GM13977 (cell line): ENCODE measurements around the gene CIRBP.
"Not testable (repeated sequence)": the region's sequence is repeated elsewhere in the genome, so short reads cannot be mapped to it uniquely, and the experiment has no call there.

Experiments used
- DNase-seq: peaks from one replicate; pipeline ENCODE4 v3.0.0; 2012; ENCODE audit warnings: low spot score
- CTCF ChIP-seq: IDR thresholded peaks from 2 replicates; pipeline ENCODE4 v1.5.1; 2012; ENCODE audit warnings: mild to moderate bottlenecking, control low read depth; ENCODE audit not compliant: insufficient read depth; ENCODE audit errors: extremely low read depth, missing control alignments
- in situ Hi-C: fragments of 300-500 bp; cut with MboI; formaldehyde crosslinking; loops from one replicate; pipeline ENCODE4 v1.12.0; 2022; ENCODE audit warnings: low sequenced_read_pairs, low pct_unique_long_range_greater_than_20kb, mixed read lengths, inconsistent platforms; ENCODE audit not compliant: unreplicated experiment

Gene CIRBP

GRCh38 chr19:1302533-1303239 lies 33.6 kb downstream of the CIRBP start:
- no peak for TF ChIP-seq CTCF

GRCh38 chr19:1304197-1304924 lies 35.2 kb downstream of the CIRBP start:
- no peak for TF ChIP-seq CTCF
- DNase-seq = no peak
- in situ Hi-C loops = no loop called here

More at GRCh38 chr19:1302533-1303239, 33.6 kb downstream of the CIRBP start:
- DNase-seq = no peak
- in situ Hi-C loops = no loop called here

GRCh38 chr19:1305354-1305753 lies 36.2 kb downstream of the CIRBP start:
- DNase-seq, in situ Hi-C loops: not testable (repeated sequence)

- in situ Hi-C loops = no loop called here
- no peak for TF ChIP-seq CTCF
- DNase-seq = no peak
These were observed 38.2 kb downstream of the CIRBP start for GRCh38 chr19:1307320-1307719.

GRCh38 chr19:1307755-1308303 lies 38.7 kb downstream of the CIRBP start:
- in situ Hi-C loops = no loop called here
- DNase-seq = no peak
- TF ChIP-seq CTCF = no peak

GRCh38 chr19:1308718-1309117 lies 39.6 kb downstream of the CIRBP start:
- no peak for DNase-seq
- no peak for TF ChIP-seq CTCF
- in situ Hi-C loops = no loop called here

- in situ Hi-C loops = no loop called here
- DNase-seq = no peak
- TF ChIP-seq CTCF = no peak
These were observed 41.1 kb downstream of the CIRBP start for GRCh38 chr19:1309977-1310852.
